Cardiac muscle cell (in vitro differentiated cells and primary cell): Measurements from ENCODE around the gene AZIN2. TPM values are rescaled to one million over a fixed set of nuclear protein-coding genes. Genes with fewer than 3 reads are reported as not detected.
A peak's percentile ranks its signal among the peaks of the same experiment; 100 is the strongest.
"Not testable (repeated sequence)": the region's sequence is repeated elsewhere in the genome, so short reads cannot be mapped to it uniquely, and the experiment has no call there.

Experiments used
- DNase-seq, 2 donors: peaks; one replicate each; pipeline versions ENCODE4 v3.0.0 to v3.0.0-alpha.2; 2010 to 2017; ENCODE audit warnings: low read depth in 1 of 2, low spot score in 1 of 2
- H3K27ac ChIP-seq: fragments of 200-600 bp; sonication (generic); 2 replicates; pipeline ENCODE4 v1.5.1; 2016
- H3K27me3 ChIP-seq: fragments of 200-600 bp; sonication (generic); 2 replicates; pipeline ENCODE4 v1.6.0; 2016; ENCODE audit warnings: control low read depth
- H3K36me3 ChIP-seq: fragments of 200-600 bp; sonication (generic); 2 replicates; pipeline ENCODE4 v1.5.1; 2016; ENCODE audit warnings: control low read depth
- H3K4me1 ChIP-seq: fragments of 200-600 bp; sonication (generic); 2 replicates; pipeline ENCODE4 v1.8.1; 2017; ENCODE audit warnings: low read depth, mild to moderate bottlenecking, mixed run types
- H3K4me3 ChIP-seq: fragments of 200-600 bp; sonication (generic); 2 replicates; pipeline ENCODE4 v1.5.1; 2016; ENCODE audit warnings: mild to moderate bottlenecking
- H3K9me3 ChIP-seq: fragments of 200-600 bp; sonication (generic); 2 replicates; pipeline ENCODE4 v1.5.1; 2017; ENCODE audit warnings: low read depth, mild to moderate bottlenecking, control low read depth
- CTCF ChIP-seq: IDR thresholded peaks from 2 replicates; pipeline ENCODE4 v1.5.1; 2012; ENCODE audit warnings: low read depth, mild to moderate bottlenecking, low read length
- polyA plus RNA-seq: library from polyadenylated mRNA; unstranded; fragments of >200 nt; fragmentation: Nextera tagmentation; extraction: Ambion mirVana; gene quantifications from 2 replicates; pipeline ENCODE4 v1.2.1, GENCODE V29; 2016
- total RNA-seq: library from RNA; depleted of rRNA; stranded (reverse); fragments of >200 nt; gene quantifications from 2 replicates; pipeline ENCODE4 v1.2.3, GENCODE V29; 2016

AZIN2 gene
- total and polyA plus RNA-seq, 2 experiments from 2014 or later, result 7.7 to 18.6 TPM

GRCh38 chr1:33045814-33046213 lies 35.1 kb upstream of the AZIN2 start:
- Histone ChIP-seq H3K27me3 (no peaks in the 10 kb centered on the region), H3K27ac (no peak overlapping the region), H3K36me3 (no peaks in the 10 kb centered on the region), H3K9me3 (no peaks in the 10 kb centered on the region), H3K4me3 (no peak overlapping the region), H3K4me1 (peaks cover 12% of the 10 kb centered on the region)
- DNase-seq, result peak in 1 of 2 donors; percentile 46
- no peak for TF ChIP-seq CTCF

- not testable (repeated sequence) for H3K4me3 ChIP-seq, DNase-seq, H3K27me3 ChIP-seq, H3K27ac ChIP-seq, H3K36me3 ChIP-seq, H3K9me3 ChIP-seq
- H3K4me1 ChIP-seq, result peaks cover 12% of the 10 kb centered on the region
Measured at GRCh38 chr1:33046234-33046633, 34.7 kb upstream of the AZIN2 start.

- peaks cover 12% of the 10 kb centered on the region for H3K4me1 ChIP-seq
- DNase-seq, result no peak
- H3K9me3 ChIP-seq, result no peaks in the 10 kb centered on the region
- no peaks in the 10 kb centered on the region for H3K27me3 ChIP-seq
- H3K4me3 ChIP-seq, result no peak overlapping the region
- H3K36me3 ChIP-seq, result no peaks in the 10 kb centered on the region
- no peak for TF ChIP-seq CTCF
- H3K27ac ChIP-seq, result no peak overlapping the region
Measured at GRCh38 chr1:33047290-33047689, 33.7 kb upstream of the AZIN2 start.

GRCh38 chr1:33047839-33048305 lies 33.1 kb upstream of the AZIN2 start:
- H3K4me3 ChIP-seq, result no peak overlapping the region
- H3K9me3 ChIP-seq, result no peaks in the 10 kb centered on the region
- no peak for TF ChIP-seq CTCF
- H3K4me1 ChIP-seq, result peaks cover 12% of the 10 kb centered on the region
- H3K36me3 ChIP-seq, result no peaks in the 10 kb centered on the region
- no peaks in the 10 kb centered on the region for H3K27me3 ChIP-seq
- DNase-seq, result no peak
- no peak overlapping the region for H3K27ac ChIP-seq

GRCh38 chr1:33048426-33048825 lies 32.5 kb upstream of the AZIN2 start:
- Histone ChIP-seq H3K4me3 (no peak overlapping the region), H3K27ac (no peak overlapping the region), H3K27me3 (no peaks in the 10 kb centered on the region), H3K36me3 (no peaks in the 10 kb centered on the region), H3K9me3 (no peaks in the 10 kb centered on the region), H3K4me1 (peaks cover 9% of the 10 kb centered on the region)
- no peak for DNase-seq
- no peak for TF ChIP-seq CTCF

GRCh38 chr1:33049371-33049770 lies 31.6 kb upstream of the AZIN2 start:
- Histone ChIP-seq H3K4me1 (no peaks in the 10 kb centered on the region), H3K36me3 (no peaks in the 10 kb centered on the region), H3K4me3 (no peak overlapping the region), H3K27me3 (no peaks in the 10 kb centered on the region), H3K27ac (no peak overlapping the region), H3K9me3 (no peaks in the 10 kb centered on the region)
- DNase-seq, result no peak
- no peak for TF ChIP-seq CTCF
